HG03354 (cell line): Measurements from ENCODE around the gene EPYC.

Source experiments
- ATAC-seq: cut with Tn5 transposase; IDR thresholded peaks from one replicate; pipeline ENCODE4 v1.9.1; 2021; ENCODE audit warnings: mild to moderate bottlenecking; ENCODE audit not compliant: unreplicated experiment, poor library complexity, severe bottlenecking

EPYC gene, protein sequence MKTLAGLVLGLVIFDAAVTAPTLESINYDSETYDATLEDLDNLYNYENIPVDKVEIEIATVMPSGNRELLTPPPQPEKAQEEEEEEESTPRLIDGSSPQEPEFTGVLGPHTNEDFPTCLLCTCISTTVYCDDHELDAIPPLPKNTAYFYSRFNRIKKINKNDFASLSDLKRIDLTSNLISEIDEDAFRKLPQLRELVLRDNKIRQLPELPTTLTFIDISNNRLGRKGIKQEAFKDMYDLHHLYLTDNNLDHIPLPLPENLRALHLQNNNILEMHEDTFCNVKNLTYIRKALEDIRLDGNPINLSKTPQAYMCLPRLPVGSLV

GRCh38 chr12:91004872-91005271 is at the start of gene EPYC:
EPYC (minus strand) TSS chr12:91004972; CDS start chr12:91002565, 2,407 bp downstream.
- ATAC-seq: no peak

GRCh38 chr12:91053951-91054715 is 49.4 kb upstream of the EPYC start:
- ATAC-seq: no peak

- no peak for ATAC-seq
Observed at GRCh38 chr12:91052026-91052425, 47.3 kb upstream of the EPYC start.

- no peak for ATAC-seq
Observed at GRCh38 chr12:91044586-91044985, 39.8 kb upstream of the EPYC start.

DNA sequence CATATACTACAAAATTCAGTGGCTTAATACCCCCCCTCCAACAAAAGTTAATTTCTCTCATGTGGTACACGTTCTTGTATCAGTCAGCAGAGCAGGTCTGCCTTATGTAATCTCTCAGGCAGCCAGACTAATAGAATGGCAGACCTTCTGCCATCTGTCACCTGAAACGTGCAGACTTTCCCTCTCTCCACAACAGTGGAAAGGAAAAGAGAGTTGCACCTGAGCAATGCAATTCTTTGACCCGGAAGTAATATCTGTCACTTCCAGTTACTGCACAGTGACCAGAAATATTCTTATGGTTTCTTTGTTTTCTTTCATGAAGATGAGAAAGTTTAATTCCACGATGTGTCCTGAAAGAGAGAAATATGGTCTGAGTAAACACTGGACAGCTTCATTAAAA is 38.6 kb upstream of the EPYC start:
- no peak for ATAC-seq

GRCh38 chr12:91040096-91040755 is 35.5 kb upstream of the EPYC start:
- no peak for ATAC-seq

DNA sequence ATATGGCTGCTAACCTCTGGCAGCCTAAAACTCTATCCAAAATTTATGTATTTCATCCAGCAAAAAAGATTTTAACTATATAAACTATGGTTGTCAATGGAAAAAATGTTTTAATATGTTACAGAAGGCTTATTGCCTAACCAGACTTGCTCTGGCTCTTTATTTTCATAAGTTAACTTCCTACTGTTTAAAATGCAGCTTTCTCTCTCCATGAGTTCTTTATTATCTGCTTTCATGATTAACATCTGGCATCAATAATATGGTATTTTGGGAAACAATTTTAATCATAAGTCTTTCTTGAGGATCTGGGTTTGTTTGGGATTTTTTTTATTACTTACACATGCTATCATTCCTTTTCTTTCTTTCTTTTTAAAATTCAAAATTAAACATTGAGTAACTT is 32.5 kb upstream of the EPYC start:
- no peak for ATAC-seq

GRCh38 chr12:91033251-91033650 is 28.5 kb upstream of the EPYC start:
- ATAC-seq: no peak

- peak; percentile 59 for ATAC-seq
Observed at GRCh38 chr12:91023326-91024004, 18.7 kb upstream of the EPYC start.

GRCh38 chr12:91021076-91021475 is 16.3 kb upstream of the EPYC start:
- no peak for ATAC-seq

- no peak for ATAC-seq
Observed at GRCh38 chr12:91019455-91019854, 14.7 kb upstream of the EPYC start.

GRCh38 chr12:91017511-91018263 is 12.9 kb upstream of the EPYC start:
- ATAC-seq: no peak

- no peak for ATAC-seq
Observed at GRCh38 chr12:91017043-91017442, 12.3 kb upstream of the EPYC start.

DNA sequence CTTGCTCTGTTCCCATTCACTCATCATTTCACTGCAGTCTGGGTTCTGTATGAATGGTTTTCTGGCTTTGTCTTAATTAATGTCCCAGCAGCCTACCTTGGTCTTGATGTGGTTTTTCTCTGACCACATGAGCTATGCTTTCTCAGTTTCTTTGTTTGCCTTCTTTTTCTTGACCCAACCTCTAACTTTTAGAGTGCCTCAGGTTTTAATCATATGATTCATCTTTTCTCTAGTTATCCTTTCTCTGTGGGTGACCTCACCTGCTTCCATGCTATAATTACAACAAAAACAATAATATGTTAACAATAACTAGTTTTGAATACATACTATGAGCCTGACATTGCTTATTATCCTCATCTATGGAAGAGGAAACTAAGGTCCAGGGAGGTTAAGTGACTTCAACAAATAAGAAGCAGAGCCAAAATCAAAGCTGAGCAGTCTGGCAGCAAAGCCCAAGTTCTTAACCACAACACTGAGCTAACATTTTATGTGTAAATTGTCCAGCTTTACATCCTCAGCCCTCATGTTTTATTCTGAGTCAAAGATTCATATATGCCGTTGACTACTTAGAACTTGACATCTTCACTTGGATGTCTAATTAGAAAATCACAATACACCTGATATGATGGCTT is 4.7 kb upstream of the EPYC start:
- peak; percentile 90 for ATAC-seq

- ATAC-seq: peak; percentile 77
Observed at GRCh38 chr12:91007531-91008290, 2.9 kb upstream of the EPYC start.

DNA sequence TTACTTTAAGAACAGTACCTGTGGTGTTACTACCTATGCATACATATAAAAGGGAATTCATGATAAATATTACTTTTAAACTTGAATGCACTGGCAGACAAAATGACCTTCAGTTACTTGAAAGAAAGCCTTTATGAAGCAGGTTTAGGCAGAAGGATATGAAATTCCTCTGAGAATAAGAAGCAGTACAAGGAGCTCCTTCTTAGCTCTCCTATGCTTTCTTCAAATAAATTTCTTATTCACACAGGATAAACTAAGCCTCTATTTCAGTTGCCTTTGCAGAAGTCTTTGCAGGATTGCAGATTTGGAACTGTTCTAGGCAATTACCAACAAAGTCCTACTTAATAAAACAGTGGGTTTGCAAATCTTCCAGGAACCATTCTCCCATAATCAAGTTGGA is 1.0 kb downstream of the EPYC start:
- no peak for ATAC-seq

DNA sequence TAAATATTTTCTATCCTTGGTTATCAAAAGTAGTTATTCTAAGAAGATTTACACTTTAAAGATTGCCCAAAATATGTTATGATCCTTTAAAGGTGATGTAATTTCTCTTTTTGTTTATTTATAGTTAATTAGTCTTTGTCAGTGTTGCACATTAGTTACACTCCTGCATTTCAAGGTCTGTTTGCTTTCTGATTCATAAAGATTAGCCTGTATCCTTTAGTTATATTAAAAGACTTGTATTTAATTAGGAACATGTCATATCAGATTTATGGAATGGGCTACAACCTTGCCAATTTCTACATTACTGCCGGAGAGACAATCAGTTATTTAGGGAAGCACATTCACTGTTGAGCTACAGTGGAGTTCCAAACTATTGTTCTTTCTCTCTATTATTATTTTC is 3.5 kb downstream of the EPYC start:
- ATAC-seq: no peak

GRCh38 chr12:90999966-91000365 is 4.8 kb downstream of the EPYC start:
- no peak for ATAC-seq
